Activated naive CD4-positive, alpha-beta T cell treated with anti-CD3 and anti-CD28 coated beads, Interleukin-2, amount 50 U/mL, for 72 hours (primary cell): ENCODE data around the gene SLC6A8. TPM values are rescaled to one million over a fixed set of nuclear protein-coding genes. Genes with fewer than 3 reads are reported as not detected.

Source experiments
- ATAC-seq, 2 donors: fragments of 150-1000 bp; cut with Tn5 transposase; 2 replicates each; pipeline ENCODE4 v1.10.0; 2021; ENCODE audit warnings: mild to moderate bottlenecking in 2 of 2, moderate library complexity in 2 of 2
- DNase-seq, 2 donors: peaks; one replicate each; pipeline ENCODE4 v3.0.0; 2021 to 2022; ENCODE audit warnings: low spot score in 2 of 2
- H3K27ac Mint-ChIP-seq, 2 donors: one replicate each; pipeline ENCODE4 v1.8.0; 2022; ENCODE audit warnings: mild to moderate bottlenecking in 2 of 2, mixed read lengths in 2 of 2
- H3K36me3 Mint-ChIP-seq, 2 donors: one replicate each; pipeline ENCODE4 v1.8.0; 2022; ENCODE audit warnings: mixed read lengths in 2 of 2
- H3K9me3 Mint-ChIP-seq, 2 donors: one replicate each; pipeline ENCODE4 v1.8.0; 2022; ENCODE audit warnings: mixed read lengths in 2 of 2
- total RNA-seq, 2 donors: library from RNA; stranded (reverse); gene quantifications; one replicate each; pipeline ENCODE4 v1.2.3, GENCODE V29; 2022

Gene SLC6A8
- total RNA-seq, result 1 to 10 TPM in 1 of 2 donors, under 1 TPM in 1; 0.16 to 2.2 TPM

GRCh38 chrX:153687121-153688039 lies at the start of gene SLC6A8:
Gene SLC6A8 (plus strand): TSS chrX:153687926. CDS start chrX:153688575, 649 bp downstream.
- H3K9me3 Mint-ChIP-seq, result no peaks in the 10 kb centered on the region
- no peaks in the 10 kb centered on the region for H3K36me3 Mint-ChIP-seq
- peak within 1 kb of the TSS in 1 of 2 donors; percentile 68 for H3K27ac Mint-ChIP-seq
- ATAC-seq (peak; percentile 53 to 60), DNase-seq (peak in 1 of 2 donors; percentile 33)

- Mint-ChIP-seq H3K36me3 (no peaks in the 10 kb centered on the region), H3K27ac (no peak overlapping the region), H3K9me3 (no peaks in the 10 kb centered on the region)
- no peak for ATAC-seq
- DNase-seq, result no peak
These were observed 49.7 kb upstream of the SLC6A8 start for GRCh38 chrX:153638041-153638371.

GRCh38 chrX:153638436-153639176 lies 49.1 kb upstream of the SLC6A8 start:
- ATAC-seq (no peak), DNase-seq (no peak)
- no peak overlapping the region for H3K27ac Mint-ChIP-seq
- H3K36me3 Mint-ChIP-seq, result no peaks in the 10 kb centered on the region
- H3K9me3 Mint-ChIP-seq, result no peaks in the 10 kb centered on the region

- ATAC-seq (no peak), DNase-seq (no peak)
- Mint-ChIP-seq H3K36me3 (no peaks in the 10 kb centered on the region), H3K9me3 (no peaks in the 10 kb centered on the region), H3K27ac (no peak overlapping the region)
These were observed 48.3 kb upstream of the SLC6A8 start for GRCh38 chrX:153639177-153640044.

GRCh38 chrX:153640045-153640686 lies 47.6 kb upstream of the SLC6A8 start:
- H3K36me3 Mint-ChIP-seq, result no peaks in the 10 kb centered on the region
- no peaks in the 10 kb centered on the region for H3K9me3 Mint-ChIP-seq
- DNase-seq (no peak), ATAC-seq (no peak)
- no peak overlapping the region for H3K27ac Mint-ChIP-seq

GRCh38 chrX:153640736-153641575 lies 46.8 kb upstream of the SLC6A8 start:
- DNase-seq, result no peak
- Mint-ChIP-seq H3K9me3 (no peaks in the 10 kb centered on the region), H3K27ac (no peak overlapping the region), H3K36me3 (no peaks in the 10 kb centered on the region)
- ATAC-seq, result no peak

GRCh38 chrX:153641627-153642026 lies 46.1 kb upstream of the SLC6A8 start:
- Mint-ChIP-seq H3K27ac (no peak overlapping the region), H3K36me3 (no peaks in the 10 kb centered on the region), H3K9me3 (no peaks in the 10 kb centered on the region)
- ATAC-seq (no peak), DNase-seq (no peak)

- Mint-ChIP-seq H3K9me3 (no peaks in the 10 kb centered on the region), H3K27ac (no peak overlapping the region), H3K36me3 (no peaks in the 10 kb centered on the region)
- ATAC-seq (no peak), DNase-seq (no peak)
These were observed 45.6 kb upstream of the SLC6A8 start for GRCh38 chrX:153642051-153642654.

- Mint-ChIP-seq H3K36me3 (no peaks in the 10 kb centered on the region), H3K9me3 (no peaks in the 10 kb centered on the region), H3K27ac (no peak overlapping the region)
- DNase-seq (no peak), ATAC-seq (no peak)
These were observed 44.9 kb upstream of the SLC6A8 start for GRCh38 chrX:153642655-153643430.

- DNase-seq (no peak), ATAC-seq (peak in 1 of 2 donors; percentile 61)
- H3K36me3 Mint-ChIP-seq, result no peaks in the 10 kb centered on the region
- H3K27ac Mint-ChIP-seq, result no peak overlapping the region
- no peaks in the 10 kb centered on the region for H3K9me3 Mint-ChIP-seq
These were observed 44.0 kb upstream of the SLC6A8 start for GRCh38 chrX:153643431-153644351.

- ATAC-seq, result peak in 1 of 2 donors; percentile 48
- no peak for DNase-seq
- no peak overlapping the region for H3K27ac Mint-ChIP-seq
- no peaks in the 10 kb centered on the region for H3K9me3 Mint-ChIP-seq
- H3K36me3 Mint-ChIP-seq, result no peaks in the 10 kb centered on the region
These were observed 43.2 kb upstream of the SLC6A8 start for GRCh38 chrX:153644356-153645125.

- H3K27ac Mint-ChIP-seq, result no peak overlapping the region
- no peaks in the 10 kb centered on the region for H3K36me3 Mint-ChIP-seq
- DNase-seq, result no peak
- no peak for ATAC-seq
- H3K9me3 Mint-ChIP-seq, result no peaks in the 10 kb centered on the region
These were observed 42.6 kb upstream of the SLC6A8 start for GRCh38 chrX:153645151-153645550.

GRCh38 chrX:153645921-153646488 lies 41.7 kb upstream of the SLC6A8 start:
- no peaks in the 10 kb centered on the region for H3K36me3 Mint-ChIP-seq
- no peaks in the 10 kb centered on the region for H3K9me3 Mint-ChIP-seq
- no peak overlapping the region for H3K27ac Mint-ChIP-seq
- no peak for DNase-seq
- no peak for ATAC-seq
